ENCODE measurements around the gene L1CAM.

L1CAM gene

DNA sequence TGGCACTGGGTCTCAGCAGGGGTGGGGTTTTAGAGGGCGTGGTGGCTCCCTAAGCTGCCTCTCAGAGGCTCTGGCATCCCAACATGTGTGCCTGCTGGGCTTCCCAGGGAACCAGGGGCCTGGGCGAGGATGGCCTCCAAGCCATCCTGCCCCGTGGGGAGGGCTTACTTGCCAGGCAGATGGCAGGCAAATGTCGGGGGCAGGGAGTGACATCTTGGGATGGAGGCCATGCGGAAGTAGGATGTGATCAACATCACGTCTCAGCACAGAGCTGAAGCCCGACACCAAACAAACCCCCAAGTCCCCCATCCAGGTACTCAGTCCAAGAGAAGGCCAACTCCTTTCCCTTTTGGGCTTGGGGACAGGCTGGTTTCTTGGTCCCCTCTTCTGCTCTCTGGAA is 4.7 kb downstream of the L1CAM start:
- no peak overlapping the region for H3K4me3 ChIP-seq (ENCODE audit: low read depth, low read length)
- TF ChIP-seq CTCF (IDR thresholded peaks at IDR 0.05; ENCODE audit: low read depth, low read length, missing control alignments), result no peak
- DNase-seq (ENCODE audit: low read depth), result no peak

DNA sequence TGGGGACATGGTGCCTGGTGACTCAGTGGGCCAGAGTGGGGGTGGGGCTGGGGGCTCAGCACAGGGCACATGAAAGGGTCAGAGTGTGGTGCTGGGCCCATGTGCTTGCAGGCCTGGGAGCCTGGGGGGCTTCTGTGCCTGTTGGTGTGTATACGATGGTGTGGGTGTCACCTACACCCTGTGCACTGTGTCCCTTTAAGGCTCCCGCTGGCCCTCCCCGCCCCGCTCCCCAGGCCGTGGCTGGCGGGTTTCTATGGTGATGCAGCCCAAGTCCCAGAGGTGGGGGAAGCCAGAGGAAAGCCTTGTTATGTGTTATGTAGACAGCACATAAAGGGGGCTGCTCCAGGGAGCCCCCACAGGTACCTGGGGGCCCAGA is 5.5 kb downstream of the L1CAM start:
- no peak for TF ChIP-seq CTCF (IDR thresholded peaks at IDR 0.05; ENCODE audit: low read depth, low read length, missing control alignments)
- no peak for DNase-seq (ENCODE audit: low read depth)
- no peak overlapping the region for H3K4me3 ChIP-seq (ENCODE audit: low read depth, low read length)

- TF ChIP-seq CTCF (IDR thresholded peaks at IDR 0.05; ENCODE audit: low read depth, low read length, missing control alignments), result no peak
- no peak for DNase-seq (ENCODE audit: low read depth)
Observed at GRCh38 chrX:153879741-153880439, 6.1 kb downstream of the L1CAM start.

DNA sequence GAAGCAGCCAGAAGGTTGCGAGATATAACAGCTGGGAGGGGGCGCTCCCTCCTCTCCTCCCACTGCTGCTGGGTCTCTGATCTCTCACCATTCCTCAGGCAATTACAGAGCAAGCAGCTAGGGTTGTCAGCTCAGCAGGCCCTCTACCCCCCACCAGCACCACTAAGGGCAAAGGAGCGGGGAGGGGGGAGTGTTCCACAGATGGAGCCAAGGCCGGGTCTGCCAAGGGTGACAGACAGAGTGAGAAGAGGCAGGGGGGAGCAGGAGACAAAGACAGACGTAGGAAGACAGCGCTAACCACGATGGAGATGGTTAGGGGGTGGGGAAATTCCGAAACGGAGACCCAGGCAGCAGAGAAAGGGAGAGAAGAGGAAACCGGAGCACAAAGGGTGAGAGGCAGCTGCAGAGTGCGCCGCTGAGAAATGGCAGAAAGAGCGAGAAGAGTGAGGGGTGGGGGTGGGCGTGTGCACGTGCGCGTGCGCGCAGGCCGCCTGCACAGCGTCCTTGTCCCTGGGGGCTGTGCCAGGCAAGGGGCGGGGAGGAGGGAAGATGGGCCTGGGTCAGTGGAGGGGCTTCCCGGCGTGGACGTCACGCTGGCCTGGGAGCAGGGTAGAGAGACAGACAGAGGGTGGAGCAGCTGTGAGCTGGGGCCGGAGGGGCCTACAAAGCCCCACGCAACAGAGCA is 6.9 kb downstream of the L1CAM start:
- DNase-seq (ENCODE audit: low read depth), result no peak
- no peak overlapping the region for H3K4me3 ChIP-seq (ENCODE audit: low read depth, low read length)
- no peak for TF ChIP-seq CTCF (IDR thresholded peaks at IDR 0.05; ENCODE audit: low read depth, low read length, missing control alignments)

More at GRCh38 chrX:153879741-153880439, 6.1 kb downstream of the L1CAM start:
- no peak overlapping the region for H3K4me3 ChIP-seq (ENCODE audit: low read depth, low read length)

DNA sequence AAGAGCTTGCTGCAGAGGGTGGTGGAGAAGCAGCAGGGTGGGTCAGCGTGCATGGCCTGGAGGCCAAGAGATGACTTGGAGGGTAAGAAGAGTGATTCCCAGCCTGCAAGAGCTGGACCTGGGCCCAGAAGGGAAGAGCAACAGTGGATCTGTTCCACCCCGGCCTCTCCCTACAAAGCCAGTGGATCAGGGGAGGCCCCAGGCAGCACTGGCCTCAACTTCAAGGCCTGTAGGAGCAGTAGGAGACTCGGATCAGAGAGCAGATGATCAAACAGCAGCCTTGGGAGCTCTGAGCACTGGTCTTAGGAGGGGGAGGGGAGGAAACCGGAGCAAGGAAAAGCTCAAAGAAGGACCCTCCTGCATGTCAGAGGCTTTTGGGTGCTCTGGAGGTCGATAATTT is 7.6 kb downstream of the L1CAM start:
- no peak for DNase-seq (ENCODE audit: low read depth)
- H3K4me3 ChIP-seq (ENCODE audit: low read depth, low read length), result no peak overlapping the region
- no peak for TF ChIP-seq CTCF (IDR thresholded peaks at IDR 0.05; ENCODE audit: low read depth, low read length, missing control alignments)

DNA sequence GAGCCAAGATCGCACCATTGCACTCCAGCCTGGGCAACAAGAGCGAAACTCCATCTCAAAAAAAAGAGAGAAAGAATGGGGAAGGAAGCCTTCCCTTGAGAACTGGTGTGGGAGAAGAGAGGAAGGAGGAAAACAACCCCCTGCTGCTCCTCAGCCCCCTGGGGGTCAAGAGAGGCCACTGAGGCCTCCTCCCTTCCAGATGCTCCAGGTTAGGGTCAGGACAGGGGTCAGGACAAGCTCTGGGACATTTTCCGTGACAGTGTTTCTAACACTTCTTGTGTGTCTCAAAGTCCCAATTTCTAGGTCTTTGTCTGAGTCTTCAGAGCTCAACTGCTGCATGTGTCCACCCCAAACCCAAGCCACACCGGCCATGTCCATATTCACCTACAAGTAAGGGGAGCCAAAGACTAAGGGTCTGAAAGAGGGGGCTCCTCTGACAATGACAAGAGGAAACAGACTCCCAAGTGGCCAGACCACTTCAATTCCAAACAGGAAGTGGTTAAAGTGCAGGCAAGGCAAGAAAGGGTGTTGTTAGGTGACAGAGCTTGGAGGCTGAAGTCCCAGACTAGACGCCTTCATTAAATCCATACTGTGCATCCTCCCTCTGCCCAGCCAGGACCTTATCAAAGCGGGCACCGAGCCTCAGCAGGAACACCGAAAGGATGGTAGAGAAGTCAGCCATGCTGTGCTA is 8.3 kb downstream of the L1CAM start:
- DNase-seq (ENCODE audit: low read depth), result no peak

More for the DNA sequence above, 8.3 kb downstream of the L1CAM start:
- H3K4me3 ChIP-seq (ENCODE audit: low read depth, low read length), result no peak overlapping the region
- no peak for TF ChIP-seq CTCF (IDR thresholded peaks at IDR 0.05; ENCODE audit: low read depth, low read length, missing control alignments)

Data from GM12864 (cell line).